Measurements from ENCODE around the gene RYR1. TPM values are rescaled to one million over a fixed set of nuclear protein-coding genes. Genes with fewer than 3 reads are reported as not detected.

Gene RYR1
- total RNA-seq, 1 experiment from 2014 or later: 4.1 TPM

- Histone ChIP-seq H3K27ac (ENCODE audit: low read depth, low read length) (no peak overlapping the region), H3K4me1 (ENCODE audit: control insufficient read depth in 1 of 2, insufficient read depth in 2 of 2, low read length in 2 of 2) (no peaks in the 10 kb centered on the region), H3K9me3 (ENCODE audit: control insufficient read depth in 1 of 2, insufficient read depth in 1 of 2, low read depth in 1 of 2, low read length in 2 of 2) (no peaks in the 10 kb centered on the region), H3K79me2 (ENCODE audit: insufficient read depth, low read length) (peaks cover 26% of the 10 kb centered on the region), H3K4me2 (ENCODE audit: low read length) (no peak overlapping the region), H3K9me2 (ENCODE audit: insufficient read depth) (no peaks in the 10 kb centered on the region), H3K4me3 (replicated peaks in 1 of 2; ENCODE audit: low read depth in 1 of 2, low read length in 2 of 2) (no peak overlapping the region), H3K27me3 (ENCODE audit: insufficient read depth, low read length) (no peaks in the 10 kb centered on the region), H3K9ac (ENCODE audit: low read length) (no peak overlapping the region), H3K36me3 (ENCODE audit: control insufficient read depth in 1 of 2, insufficient read depth in 2 of 2, low read length in 2 of 2) (peaks cover 45 to 55% of the 10 kb centered on the region in 2 experiments; a peak in 3 of 4 replicates), H4K20me1 (ENCODE audit: insufficient read depth) (no peaks in the 10 kb centered on the region), H2AFZ (ENCODE audit: low read depth, low read length, poor library complexity, severe bottlenecking) (no peak overlapping the region)
- ATAC-seq (no peak), DNase-seq (ENCODE audit: low read depth, low spot score) (no peak)
- TF ChIP-seq FOSL1 (IDR thresholded peaks at IDR 0.05; ENCODE audit: low read depth) (no peak), CTCF (IDR thresholded peaks at IDR 0.05 in 2 of 3, conservative IDR thresholded peaks at IDR 0.05 in 1 of 3; ENCODE audit: borderline replicate concordance in 1 of 3, insufficient read depth in 1 of 3, low read depth in 2 of 3, low read length in 2 of 3) (no peak), YY1 (IDR thresholded peaks at IDR 0.05; ENCODE audit: extremely low read depth, insufficient replicate concordance, low read depth, low read length) (no peak), ATF3 (IDR thresholded peaks at IDR 0.05) (no peak), CBX3 (IDR thresholded peaks at IDR 0.05; ENCODE audit: low read depth) (no peak), CEBPB (IDR thresholded peaks at IDR 0.05; ENCODE audit: low read depth) (no peak), EZH2 (IDR thresholded peaks at IDR 0.05) (no peak), ZFX (IDR thresholded peaks at IDR 0.05) (no peak), RAD21 (IDR thresholded peaks at IDR 0.05; ENCODE audit: low read depth) (no peak), JUND (IDR thresholded peaks at IDR 0.05) (no peak), SRF (IDR thresholded peaks at IDR 0.05; ENCODE audit: low read depth) (no peak), TCF7L2 (IDR thresholded peaks at IDR 0.05; ENCODE audit: borderline replicate concordance, extremely low read depth, insufficient read depth, insufficient read length) (no peak), REST (IDR thresholded peaks at IDR 0.05; ENCODE audit: low read depth) (no peak), SIN3A (IDR thresholded peaks at IDR 0.05; ENCODE audit: low read depth) (no peak), ZNF274 (IDR thresholded peaks at IDR 0.05; ENCODE audit: low read depth, low read length) (no peak)
- POLR2A ChIA-PET: no interaction called here
- RAD21 ChIA-PET (ENCODE audit: low non-redundant PET in 1 of 2, low total read pairs in 2 of 2, uncharacterized antibody in 2 of 2, unreplicated experiment in 2 of 2): no interaction called here
- BruUV-seq (replicated peaks): no TSS peak
- intact Hi-C loops (cut with micrococcal nuclease): no loop called here
- CTCF ChIA-PET: no interaction called here
Measured at GRCh38 chr19:38626401-38626800, 192.9 kb downstream of the RYR1 start.

Data from HCT116 (cell line).